Stimulated activated CD4-positive, alpha-beta T cell treated with anti-CD3 and anti-CD28 coated beads, TNF-alpha, amount 100 ng/mL, for 24 hours (primary cell): ENCODE measurements around the gene FUT6.

ENCODE experiments used
- DNase-seq, 3 experiments: peaks; one replicate each; pipeline ENCODE4 v3.0.0-alpha.2; 2020; ENCODE audit warnings: low read depth in 3 of 3

Gene FUT6

GRCh38 chr19:5805462-5806132, 33.9 kb downstream of the FUT6 start:
- DNase-seq = peak in 1 of 3 experiments; percentile 63

GRCh38 chr19:5804516-5805461, 34.7 kb downstream of the FUT6 start, which contains the start of gene NRTN:
Gene NRTN, plus strand, starts transcription at chr19:5805067. Its CDS starts 19,099 bp downstream, at chr19:5824166.
- DNase-seq = peak in 1 of 3 experiments; percentile 50

- peak; percentile 83 to 95 (median 86) for DNase-seq
These were observed 35.6 kb downstream of the FUT6 start for GRCh38 chr19:5803752-5804515.

DNA sequence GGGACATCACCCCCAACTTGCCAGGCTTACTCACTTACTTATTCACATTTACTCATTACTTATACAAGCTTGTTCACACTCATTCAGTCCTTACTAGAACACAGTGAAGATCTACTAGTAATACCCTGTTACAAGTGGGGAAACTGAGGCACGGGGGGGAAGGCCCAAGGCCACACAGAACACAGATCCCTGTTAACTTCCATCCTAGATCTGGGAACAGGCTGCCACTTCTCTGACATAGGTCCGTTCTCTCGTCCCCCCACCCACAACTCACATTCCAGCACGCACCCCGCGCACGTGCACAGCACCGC, 36.1 kb downstream of the FUT6 start:
- DNase-seq = no peak

- peak in 1 of 3 experiments; percentile 25 for DNase-seq
These were observed 37.5 kb downstream of the FUT6 start for GRCh38 chr19:5801796-5802619.

DNA sequence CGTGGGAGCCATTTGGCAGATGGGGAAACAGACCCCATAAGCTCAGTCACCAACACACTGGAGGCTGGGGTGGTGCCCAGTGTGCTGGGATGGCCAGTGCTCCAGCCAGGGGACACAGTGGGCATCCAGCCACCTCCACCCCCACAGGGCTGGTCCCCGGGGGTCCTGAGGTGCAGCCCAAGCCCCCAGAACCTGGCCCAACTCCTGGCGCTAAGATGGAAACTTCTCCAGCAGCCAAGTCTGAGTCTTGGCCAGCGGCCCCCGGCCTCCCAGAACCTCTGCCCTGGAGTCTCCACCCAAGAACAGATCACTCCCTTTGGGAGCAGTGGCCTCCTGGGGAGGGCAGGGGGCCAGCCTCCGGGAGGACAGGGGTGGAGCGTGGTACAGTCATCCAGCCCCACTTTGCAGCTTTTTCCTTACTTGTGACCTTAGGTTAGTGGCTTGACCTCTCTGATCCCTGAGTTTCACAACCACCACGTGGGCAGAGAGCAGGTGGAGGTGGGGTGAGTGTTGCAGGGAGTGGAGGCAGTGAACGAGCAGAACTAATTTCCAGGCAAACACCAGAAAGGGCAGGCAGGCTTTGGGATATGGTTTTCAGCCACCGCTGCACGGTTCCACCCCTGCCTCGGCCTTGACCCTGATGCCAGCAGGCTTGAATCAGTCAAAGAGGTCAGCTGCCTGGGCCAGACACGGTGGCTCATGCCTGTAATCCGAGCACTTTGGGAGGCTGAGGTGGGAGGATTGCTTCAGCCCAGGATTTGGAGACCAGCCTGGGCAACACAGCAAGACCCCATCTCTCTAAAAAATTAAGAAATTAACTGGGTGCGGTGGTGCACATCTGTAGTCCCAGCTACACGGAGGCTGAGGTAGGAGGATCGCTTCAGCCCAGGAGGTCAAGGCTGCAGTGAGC, 38.9 kb downstream of the FUT6 start:
- DNase-seq = no peak

DNA sequence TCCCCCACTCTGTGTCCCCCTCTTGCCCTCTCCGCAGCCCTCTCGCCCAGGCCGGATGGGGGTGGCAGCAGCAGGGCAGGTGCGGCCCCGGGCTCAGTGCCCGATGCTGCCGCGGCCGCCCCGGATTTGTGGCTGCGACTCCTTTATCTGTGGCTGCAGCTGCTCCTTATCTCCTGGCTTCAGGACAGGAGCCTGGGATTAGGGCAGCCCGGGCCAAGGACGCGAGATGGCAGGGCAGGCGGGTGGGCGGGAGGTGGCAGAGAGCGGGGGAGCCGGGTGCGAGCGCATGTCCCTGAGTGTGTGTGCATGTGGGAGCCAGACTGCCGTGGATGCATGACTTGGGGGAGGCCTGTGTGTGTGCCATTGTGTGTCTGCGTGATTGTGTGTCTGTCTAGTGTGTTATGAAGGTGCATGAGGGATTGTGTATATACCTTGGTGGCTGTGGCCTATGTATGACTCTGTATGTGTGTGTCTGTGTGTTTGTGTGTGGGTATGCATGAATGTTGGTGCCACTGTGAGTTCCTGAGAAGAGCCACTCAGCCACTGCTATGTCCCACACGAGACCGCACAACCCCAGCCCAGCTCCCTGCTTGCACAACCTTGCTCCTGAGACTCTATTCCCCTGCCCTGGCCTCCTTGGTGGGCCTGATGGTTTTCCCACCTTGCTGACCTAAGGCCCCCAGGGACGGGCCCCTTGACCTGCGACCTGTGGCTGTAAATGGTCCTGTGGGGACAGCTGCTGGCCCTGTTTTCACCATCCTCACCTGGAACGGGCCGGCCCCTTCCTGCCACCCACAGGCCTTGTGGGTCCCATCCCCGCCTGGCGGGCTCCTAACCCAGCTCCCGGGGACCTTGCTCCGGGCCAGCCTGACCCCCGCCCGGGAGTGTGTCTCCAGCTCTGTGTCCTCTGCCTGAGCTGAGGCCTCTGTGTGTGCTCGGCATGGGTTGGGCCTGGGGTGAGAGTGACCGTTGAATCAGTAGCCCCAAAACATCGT, 40.0 kb downstream of the FUT6 start:
- no peak for DNase-seq

DNA sequence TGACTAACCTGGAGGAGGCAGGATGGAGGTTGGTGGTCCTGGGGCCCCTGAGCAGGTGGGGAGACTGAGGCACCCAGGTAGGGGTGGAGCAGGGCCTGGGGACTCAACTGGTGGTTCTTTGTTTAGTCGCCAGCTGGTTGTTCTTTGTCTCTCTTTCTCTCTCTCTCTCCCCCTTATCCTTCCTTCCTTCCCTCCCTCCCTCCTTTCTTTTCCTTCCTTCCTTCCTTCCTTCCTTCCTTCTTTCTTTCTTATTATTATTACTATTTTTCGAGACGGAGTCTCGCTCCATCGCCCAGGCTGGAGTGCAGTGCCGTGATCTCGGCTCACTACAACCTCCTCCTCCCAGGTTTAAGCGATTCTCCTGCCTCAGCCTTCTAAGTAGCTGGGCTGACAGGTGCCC, 41.3 kb downstream of the FUT6 start:
- no peak for DNase-seq

DNA sequence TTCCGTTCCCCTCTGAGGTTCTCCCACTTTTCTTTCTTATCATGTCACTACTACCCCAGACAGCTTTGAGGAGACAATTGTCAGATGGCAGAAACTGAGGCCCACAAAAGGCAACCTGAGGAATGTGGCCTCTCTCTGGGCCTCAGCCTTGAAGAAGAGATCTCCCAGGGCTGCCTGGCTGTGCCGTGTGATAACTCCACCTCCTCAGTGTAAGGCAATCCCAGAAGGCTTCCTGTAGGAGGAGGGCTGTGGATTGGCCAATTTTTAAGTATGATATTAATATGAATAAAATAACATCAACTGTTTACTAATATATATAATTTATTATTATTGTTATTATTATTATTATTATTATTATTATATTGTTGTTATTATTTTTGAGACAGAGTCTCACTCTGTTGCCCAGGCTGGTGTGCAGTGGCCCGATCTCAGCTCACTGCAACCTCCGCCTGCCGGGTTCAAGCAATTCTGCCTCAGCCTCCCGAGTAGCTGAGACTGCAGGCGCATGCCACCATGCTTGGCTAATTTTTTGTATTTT, 44.1 kb downstream of the FUT6 start:
- DNase-seq = no peak

DNA sequence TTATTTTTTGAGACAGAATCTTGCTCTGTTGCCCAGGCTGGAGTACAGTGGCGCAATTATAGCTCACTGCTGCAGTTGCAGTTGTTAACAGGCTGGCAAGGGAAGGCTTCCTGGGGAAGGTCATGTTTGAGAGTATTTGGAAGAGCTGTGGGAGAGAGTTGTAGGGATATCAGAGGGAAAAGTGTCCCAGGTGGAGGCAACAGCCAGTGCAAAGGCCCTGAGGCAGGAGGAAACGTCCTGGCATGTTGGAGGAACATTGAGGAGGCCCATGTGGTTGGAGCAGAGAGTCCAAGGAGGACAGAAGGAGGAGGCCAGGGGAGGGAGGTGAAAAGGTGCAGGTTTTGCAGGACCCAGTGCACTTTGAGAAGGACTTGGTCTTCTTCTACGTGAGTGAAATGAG, 46.3 kb downstream of the FUT6 start:
- no peak for DNase-seq

DNA sequence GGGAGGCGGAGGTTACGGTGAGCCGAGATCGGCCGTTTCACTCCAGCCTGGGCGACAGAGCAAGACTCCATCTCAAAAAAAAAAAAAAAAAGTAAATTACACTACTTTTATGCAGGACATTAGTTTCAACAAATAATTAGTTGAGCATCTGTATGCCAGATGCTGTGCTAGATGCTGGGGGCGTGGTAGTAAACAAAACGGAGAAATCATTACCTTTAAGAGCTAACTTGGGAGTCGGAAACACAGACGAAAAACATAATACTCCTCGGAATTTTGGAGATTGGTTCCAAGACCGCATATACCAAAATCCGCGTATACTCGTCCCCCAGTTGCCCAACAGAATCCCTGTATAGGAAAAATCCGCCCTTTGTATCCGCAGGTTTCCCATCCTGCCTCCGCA, 47.3 kb downstream of the FUT6 start:
- DNase-seq = no peak

DNA sequence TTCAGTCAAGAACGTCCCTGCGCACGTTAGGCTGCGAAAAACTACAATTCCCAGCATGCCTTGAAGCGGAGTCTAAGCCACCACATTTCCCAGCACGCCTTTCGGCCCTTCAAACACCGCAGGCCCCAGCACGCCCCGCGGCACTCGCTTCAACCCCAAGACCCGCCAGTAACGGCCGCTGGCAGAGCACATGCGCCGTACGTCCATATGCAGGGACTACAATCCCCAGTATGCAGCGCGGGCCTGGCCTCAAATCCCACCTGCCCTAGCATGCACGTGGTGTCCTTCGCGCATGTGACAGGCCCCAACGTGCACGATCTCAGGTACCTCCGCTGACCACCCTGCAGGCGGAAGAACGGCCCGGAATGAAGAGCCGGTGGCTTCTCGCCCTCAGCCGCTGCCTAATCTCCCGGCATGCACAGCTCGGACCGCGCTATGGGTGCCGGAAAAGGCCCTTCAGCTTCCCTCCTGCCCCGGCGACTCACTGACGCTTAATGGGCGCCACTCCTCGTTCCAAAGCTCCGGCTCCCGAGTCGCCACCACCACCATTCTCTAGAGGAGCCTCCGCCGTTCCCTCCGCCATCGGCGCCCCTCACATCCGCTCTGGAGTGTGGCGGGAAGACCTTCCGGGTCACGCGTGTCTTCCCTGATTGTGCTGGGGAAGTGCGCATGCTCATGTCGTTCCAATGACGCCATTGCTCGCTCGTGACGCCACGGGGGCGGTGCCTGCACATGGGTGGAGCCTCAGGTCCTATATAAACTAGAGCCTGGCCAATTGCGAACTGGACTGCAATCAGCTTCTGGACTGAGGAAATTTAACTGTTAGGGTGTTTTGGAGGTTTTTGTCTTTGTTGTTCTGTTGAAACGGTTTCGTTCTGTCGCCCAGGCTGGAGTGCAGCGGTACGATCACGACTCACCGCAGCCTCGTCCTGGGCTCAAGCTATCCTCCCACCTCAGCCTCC, 48.7 kb downstream of the FUT6 start, which contains the start of gene DUS3L:
DUS3L (minus strand) TSS at position 605 of the 962 bp plus-strand sequence; CDS start at position 583, 22 bp downstream.
- peak; percentile 89 to 95 (median 93) for DNase-seq

DNA sequence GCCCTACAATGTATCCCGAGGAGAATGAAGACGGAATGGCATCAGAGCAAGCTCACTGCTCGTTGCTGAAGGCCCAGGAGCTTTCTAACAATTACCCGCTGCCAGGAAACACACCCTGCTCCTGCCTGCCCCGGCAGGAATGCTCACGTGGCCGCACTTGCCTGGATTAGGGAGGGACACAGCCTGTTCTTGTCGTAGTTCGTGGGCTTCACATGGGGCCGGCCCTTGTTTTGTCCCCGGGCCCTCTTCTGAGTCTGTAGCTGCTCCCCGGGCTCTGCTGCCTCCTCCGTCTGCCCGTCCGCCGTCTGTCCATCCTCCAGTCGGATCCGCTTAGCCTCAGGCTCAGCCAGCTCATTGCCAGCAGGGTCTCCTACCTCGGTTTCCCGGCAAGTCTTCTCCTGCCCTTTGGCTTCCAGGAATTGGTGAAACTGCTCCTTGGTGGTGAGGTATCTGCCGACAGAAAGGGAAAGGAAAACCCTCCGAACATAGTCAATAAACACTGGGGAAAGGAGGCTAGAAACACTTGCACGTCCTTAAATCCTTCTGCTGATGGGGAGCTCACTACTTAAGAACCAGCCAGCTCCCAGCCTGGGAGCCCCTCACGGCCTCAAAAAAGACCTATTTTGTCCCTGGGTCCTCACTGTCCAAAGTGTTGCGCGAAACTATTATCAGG, 49.5 kb downstream of the FUT6 start:
- no peak for DNase-seq

GRCh38 chr19:5789351-5789761, 50.1 kb downstream of the FUT6 start:
- no peak for DNase-seq

GRCh38 chr19:5788422-5788821, 51.1 kb downstream of the FUT6 start:
- no peak for DNase-seq

- no peak for DNase-seq
These were observed 51.9 kb downstream of the FUT6 start for GRCh38 chr19:5787409-5788182.
